HCT116 (cell line): ENCODE results near the gene HOXB3. TPM values are rescaled to one million over a fixed set of nuclear protein-coding genes. Genes with fewer than 3 reads are reported as not detected.

Experiments
- ATAC-seq: fragments of 200-7000 bp; cut with Tn5 transposase; 2 replicates; pipeline ENCODE4 v1.9.1; 2020; ENCODE audit warnings: mild to moderate bottlenecking, moderate library complexity
- BruUV-seq: library from RNA; stranded (reverse); fragments of 400-500 nt; replicated peaks from 2 replicates; lab custom pipeline; 2021; lab: Mats Ljungman, UMichigan
- CTCF ChIA-PET: fragments of 300-600 bp; sonication (Branson Sonifier 250); formaldehyde crosslinking; loops from one replicate; lab custom pipeline; 2021; ENCODE audit warnings: antibody characterized with exemption; lab: Charles Lee
- POLR2A ChIA-PET: fragments of 300-600, 350-600 bp; sonication (Branson Sonifier 250); formaldehyde crosslinking; loops from one replicate; lab custom pipeline; 2021; ENCODE audit warnings: antibody characterized with exemption; lab: Charles Lee
- RAD21 ChIA-PET, 2 experiments: fragments of 300-600 bp; sonication (Branson Sonifier 250); formaldehyde crosslinking; loops; one replicate each; lab custom pipeline; 2023; ENCODE audit warnings: low total read pairs in 2 of 2; ENCODE audit not compliant: uncharacterized antibody in 2 of 2, unreplicated experiment in 2 of 2, low non-redundant PET in 1 of 2; lab: Charles Lee
- DNase-seq: peaks from one replicate; pipeline ENCODE4 v3.0.0-alpha.2; 2010; ENCODE audit warnings: low read depth, low spot score
- H2AFZ ChIP-seq: fragments of 200-600 bp; shearing (Covaris generic), sonication (generic); 2 replicates; pipeline ENCODE4 v1.6.1; 2017; ENCODE audit warnings: low read depth, mixed run types, mixed read lengths, antibody characterized with exemption, low read length; ENCODE audit not compliant: poor library complexity, severe bottlenecking
- H3K27ac ChIP-seq: 2 replicates; pipeline ENCODE4 v1.5.1; 2012; ENCODE audit warnings: low read depth, low read length
- H3K27me3 ChIP-seq: fragments of 200-600 bp; sonication (generic); 2 replicates; pipeline ENCODE4 v1.6.1; 2016; ENCODE audit warnings: mixed run types, low read length, mixed read lengths; ENCODE audit not compliant: insufficient read depth
- H3K36me3 ChIP-seq, 2 experiments: fragments of 200-500 bp in 1 of 2; fragments of 200-600 bp in 1 of 2; sonication (Bioruptor generic) in 1 of 2; sonication (generic) in 1 of 2; 2 replicates each; pipeline versions ENCODE4 v1.5.1 to v1.6.1; 2014 to 2016; ENCODE audit warnings: low read length in 2 of 2, inconsistent platforms in 1 of 2, mixed read lengths in 1 of 2, mixed run types in 1 of 2; ENCODE audit not compliant: insufficient read depth in 2 of 2, control insufficient read depth in 1 of 2
- H3K4me1 ChIP-seq, 2 experiments: fragments of 200-600 bp in 1 of 2; sonication (generic) in 1 of 2; 2 replicates each; pipeline versions ENCODE4 v1.5.1 to v1.6.1; 2012 to 2017; ENCODE audit warnings: low read length in 2 of 2, inconsistent platforms in 1 of 2, mild to moderate bottlenecking in 1 of 2, mixed read lengths in 1 of 2, mixed run types in 1 of 2, moderate library complexity in 1 of 2; ENCODE audit not compliant: insufficient read depth in 2 of 2, control insufficient read depth in 1 of 2
- H3K4me2 ChIP-seq: fragments of 200-600 bp; sonication (generic); 2 replicates; pipeline ENCODE4 v1.6.1; 2017; ENCODE audit warnings: mixed run types, low read length, mixed read lengths
- H3K4me3 ChIP-seq, 2 experiments: fragments of 200-600 bp in 1 of 2; sonication (generic) in 1 of 2; replicated peaks in 1 of 2; 2 replicates each; pipeline ENCODE4 v1.5.1; 2011 to 2016; ENCODE audit warnings: low read length in 2 of 2, control low read depth in 1 of 2, low read depth in 1 of 2, mild to moderate bottlenecking in 1 of 2, mixed read lengths in 1 of 2, mixed run types in 1 of 2
- H3K79me2 ChIP-seq: fragments of 200-600 bp; sonication (generic); 2 replicates; pipeline ENCODE4 v1.6.1; 2017; ENCODE audit warnings: mild to moderate bottlenecking, mixed run types, low read length, moderate library complexity, mixed read lengths; ENCODE audit not compliant: insufficient read depth
- H3K9ac ChIP-seq: fragments of 200-600 bp; sonication (generic); 2 replicates; pipeline ENCODE4 v1.6.1; 2016; ENCODE audit warnings: low read length, mixed read lengths
- H3K9me2 ChIP-seq: fragments of 200-600 bp; sonication (generic), shearing (Covaris generic); 2 replicates; pipeline ENCODE4 v1.6.1; 2017; ENCODE audit warnings: mixed run types, mild to moderate bottlenecking, moderate library complexity; ENCODE audit not compliant: insufficient read depth
- H3K9me3 ChIP-seq, 2 experiments: fragments of 200-500 bp in 1 of 2; fragments of 200-600 bp in 1 of 2; sonication (Bioruptor generic) in 1 of 2; sonication (generic) in 1 of 2; 2 replicates each; pipeline ENCODE4 v1.6.1; 2014 to 2017; ENCODE audit warnings: low read length in 2 of 2, mixed read lengths in 2 of 2, inconsistent platforms in 1 of 2, low read depth in 1 of 2, mild to moderate bottlenecking in 1 of 2, mixed run types in 1 of 2, moderate library complexity in 1 of 2; ENCODE audit not compliant: control insufficient read depth in 1 of 2, insufficient read depth in 1 of 2
- H4K20me1 ChIP-seq: fragments of 200-600 bp; sonication (generic), shearing (Covaris generic); 2 replicates; pipeline ENCODE4 v1.6.1; 2017; ENCODE audit warnings: mixed run types, mild to moderate bottlenecking, moderate library complexity; ENCODE audit not compliant: insufficient read depth
- CEBPB ChIP-seq: IDR thresholded peaks from 2 replicates; pipeline ENCODE4 v1.6.1; 2012; ENCODE audit warnings: low read depth
- EGR1 ChIP-seq: IDR thresholded peaks from 2 replicates; pipeline ENCODE4 v1.6.1; 2012; ENCODE audit warnings: low read depth
- EZH2 ChIP-seq: fragments of 200-600 bp; sonication (generic); IDR thresholded peaks from 2 replicates; pipeline ENCODE4 v1.6.1; 2017; ENCODE audit warnings: antibody characterized with exemption, mixed run types
- FOSL1 ChIP-seq: IDR thresholded peaks from 2 replicates; pipeline ENCODE4 v1.6.1; 2012; ENCODE audit warnings: low read depth
- JUND ChIP-seq: IDR thresholded peaks from 2 replicates; pipeline ENCODE4 v1.6.1; 2012
- MAX ChIP-seq: IDR thresholded peaks from 2 replicates; pipeline ENCODE4 v1.6.1; 2012
- POLR2A ChIP-seq: IDR thresholded peaks from 2 replicates; pipeline ENCODE4 v1.7.0; 2011; ENCODE audit warnings: borderline replicate concordance; ENCODE audit not compliant: insufficient read depth, insufficient read length; ENCODE audit errors: extremely low read depth
- POLR2AphosphoS5 ChIP-seq: IDR thresholded peaks from 2 replicates; pipeline ENCODE4 v1.6.1; 2011; ENCODE audit warnings: mild to moderate bottlenecking, low read depth, low read length, moderate library complexity
- SP1 ChIP-seq: IDR thresholded peaks from 2 replicates; pipeline ENCODE4 v1.6.1; 2012; ENCODE audit warnings: low read depth
- TCF7L2 ChIP-seq: IDR thresholded peaks from 2 replicates; pipeline ENCODE4 v1.7.0; 2011; ENCODE audit warnings: borderline replicate concordance, inconsistent platforms; ENCODE audit not compliant: insufficient read depth, insufficient read length; ENCODE audit errors: extremely low read depth
- ZBTB33 ChIP-seq: IDR thresholded peaks from 2 replicates; pipeline ENCODE4 v1.6.1; 2011; ENCODE audit warnings: mild to moderate bottlenecking, low read length, moderate library complexity; ENCODE audit not compliant: insufficient replicate concordance; ENCODE audit errors: extremely low read depth
- ZNF274 ChIP-seq: fragments of 200-500 bp; sonication (Bioruptor generic); IDR thresholded peaks from 2 replicates; pipeline ENCODE4 v1.6.1; 2014; ENCODE audit warnings: mild to moderate bottlenecking, low read depth, low read length, inconsistent platforms
- intact Hi-C: fragments of 100-400 bp; cut with micrococcal nuclease; formaldehyde crosslinking; loops from 2 replicates; pipeline ENCODE4 v1.10.0; 2022
- total RNA-seq: library from RNA; stranded (reverse); gene quantifications from one replicate; pipeline ENCODE4 v1.2.1, GENCODE V29; 2021; ENCODE audit not compliant: unreplicated experiment
- TF ChIP-seq, protein P1 (sequence below), 3 experiments: fragments of 200-600 bp in 1 of 3; sonication (generic) in 1 of 3; IDR thresholded peaks in 2 of 3; conservative IDR thresholded peaks in 1 of 3; 2 replicates each; pipeline ENCODE4 v1.5.1; 2012 to 2017; ENCODE audit warnings: low read depth in 2 of 3, low read length in 2 of 3, antibody characterized with exemption in 1 of 3, borderline replicate concordance in 1 of 3, control low read depth in 1 of 3, mild to moderate bottlenecking in 1 of 3, mixed read lengths in 1 of 3, mixed run types in 1 of 3, moderate library complexity in 1 of 3; ENCODE audit not compliant: insufficient read depth in 1 of 3
- TF ChIP-seq, protein P2 (sequence below): IDR thresholded peaks from 2 replicates; pipeline ENCODE4 v1.6.1; 2012; ENCODE audit warnings: low read depth

HOXB3 gene
- total RNA-seq, 1 experiment from 2014 or later: 19.8 TPM

DNA sequence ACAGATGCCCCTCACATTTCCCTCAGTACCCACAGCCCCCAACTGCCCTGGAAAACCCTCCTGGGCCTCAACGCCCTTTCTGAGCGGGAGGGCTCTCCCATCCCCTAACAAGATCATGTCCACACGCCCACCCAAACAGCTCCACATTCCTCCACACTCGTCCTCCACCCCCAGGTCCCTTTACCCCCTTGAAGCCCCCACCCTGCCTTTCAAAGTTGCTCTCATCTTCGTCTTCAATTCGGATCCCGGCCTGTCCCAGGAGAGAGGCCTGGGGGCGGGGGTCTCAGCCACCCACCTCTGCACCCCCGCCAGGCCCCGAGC lies 26.2 kb downstream of the HOXB3 start (continued):
- no peak for TF ChIP-seq POLR2AphosphoS5
- TF ChIP-seq ZBTB33: no peak
- no peak for TF ChIP-seq SP1
- TF ChIP-seq, protein P1, sequence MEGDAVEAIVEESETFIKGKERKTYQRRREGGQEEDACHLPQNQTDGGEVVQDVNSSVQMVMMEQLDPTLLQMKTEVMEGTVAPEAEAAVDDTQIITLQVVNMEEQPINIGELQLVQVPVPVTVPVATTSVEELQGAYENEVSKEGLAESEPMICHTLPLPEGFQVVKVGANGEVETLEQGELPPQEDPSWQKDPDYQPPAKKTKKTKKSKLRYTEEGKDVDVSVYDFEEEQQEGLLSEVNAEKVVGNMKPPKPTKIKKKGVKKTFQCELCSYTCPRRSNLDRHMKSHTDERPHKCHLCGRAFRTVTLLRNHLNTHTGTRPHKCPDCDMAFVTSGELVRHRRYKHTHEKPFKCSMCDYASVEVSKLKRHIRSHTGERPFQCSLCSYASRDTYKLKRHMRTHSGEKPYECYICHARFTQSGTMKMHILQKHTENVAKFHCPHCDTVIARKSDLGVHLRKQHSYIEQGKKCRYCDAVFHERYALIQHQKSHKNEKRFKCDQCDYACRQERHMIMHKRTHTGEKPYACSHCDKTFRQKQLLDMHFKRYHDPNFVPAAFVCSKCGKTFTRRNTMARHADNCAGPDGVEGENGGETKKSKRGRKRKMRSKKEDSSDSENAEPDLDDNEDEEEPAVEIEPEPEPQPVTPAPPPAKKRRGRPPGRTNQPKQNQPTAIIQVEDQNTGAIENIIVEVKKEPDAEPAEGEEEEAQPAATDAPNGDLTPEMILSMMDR (IDR thresholded peaks at IDR 0.05 in 2 of 3, conservative IDR thresholded peaks at IDR 0.05 in 1 of 3; ENCODE audit: borderline replicate concordance in 1 of 3, insufficient read depth in 1 of 3, low read depth in 2 of 3, low read length in 2 of 3): no peak
- TF ChIP-seq MAX: no peak
- TF ChIP-seq CEBPB: no peak
- TF ChIP-seq, all 23 proteins: peak for 0

DNA sequence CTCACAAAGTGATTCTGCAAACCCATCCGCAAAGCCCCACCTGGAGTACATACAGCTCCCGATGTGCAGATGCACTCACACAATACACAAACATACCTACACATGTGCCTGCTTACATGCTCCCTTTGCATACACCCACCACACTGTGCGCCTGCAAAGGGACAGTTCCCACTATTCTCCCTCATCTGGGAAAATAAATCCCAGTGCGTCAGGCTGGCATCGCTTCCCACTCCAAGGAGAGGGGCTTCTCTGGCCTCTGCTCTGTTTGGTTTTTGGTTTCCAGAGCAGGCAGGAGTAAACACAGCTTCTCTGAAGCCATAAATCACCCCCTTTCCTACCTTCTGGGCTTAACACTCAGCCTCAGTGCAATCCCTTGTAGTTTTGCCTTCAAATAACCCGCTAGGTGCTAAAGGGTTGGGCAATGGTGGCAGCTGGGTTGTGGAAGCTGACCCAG lies 26.6 kb downstream of the HOXB3 start:
- POLR2A ChIA-PET: no interaction called here
- TF ChIP-seq, protein P1 (IDR thresholded peaks at IDR 0.05 in 2 of 3, conservative IDR thresholded peaks at IDR 0.05 in 1 of 3; ENCODE audit: borderline replicate concordance in 1 of 3, insufficient read depth in 1 of 3, low read depth in 2 of 3, low read length in 2 of 3): no peak
- TF ChIP-seq CEBPB: no peak
- no peak for TF ChIP-seq ZNF274
- no peak for TF ChIP-seq EGR1
- TF ChIP-seq FOSL1: no peak
- TF ChIP-seq JUND: no peak
- TF ChIP-seq EZH2: no peak
- TF ChIP-seq POLR2A: no peak
- TF ChIP-seq TCF7L2: no peak
- TF ChIP-seq, protein P2, sequence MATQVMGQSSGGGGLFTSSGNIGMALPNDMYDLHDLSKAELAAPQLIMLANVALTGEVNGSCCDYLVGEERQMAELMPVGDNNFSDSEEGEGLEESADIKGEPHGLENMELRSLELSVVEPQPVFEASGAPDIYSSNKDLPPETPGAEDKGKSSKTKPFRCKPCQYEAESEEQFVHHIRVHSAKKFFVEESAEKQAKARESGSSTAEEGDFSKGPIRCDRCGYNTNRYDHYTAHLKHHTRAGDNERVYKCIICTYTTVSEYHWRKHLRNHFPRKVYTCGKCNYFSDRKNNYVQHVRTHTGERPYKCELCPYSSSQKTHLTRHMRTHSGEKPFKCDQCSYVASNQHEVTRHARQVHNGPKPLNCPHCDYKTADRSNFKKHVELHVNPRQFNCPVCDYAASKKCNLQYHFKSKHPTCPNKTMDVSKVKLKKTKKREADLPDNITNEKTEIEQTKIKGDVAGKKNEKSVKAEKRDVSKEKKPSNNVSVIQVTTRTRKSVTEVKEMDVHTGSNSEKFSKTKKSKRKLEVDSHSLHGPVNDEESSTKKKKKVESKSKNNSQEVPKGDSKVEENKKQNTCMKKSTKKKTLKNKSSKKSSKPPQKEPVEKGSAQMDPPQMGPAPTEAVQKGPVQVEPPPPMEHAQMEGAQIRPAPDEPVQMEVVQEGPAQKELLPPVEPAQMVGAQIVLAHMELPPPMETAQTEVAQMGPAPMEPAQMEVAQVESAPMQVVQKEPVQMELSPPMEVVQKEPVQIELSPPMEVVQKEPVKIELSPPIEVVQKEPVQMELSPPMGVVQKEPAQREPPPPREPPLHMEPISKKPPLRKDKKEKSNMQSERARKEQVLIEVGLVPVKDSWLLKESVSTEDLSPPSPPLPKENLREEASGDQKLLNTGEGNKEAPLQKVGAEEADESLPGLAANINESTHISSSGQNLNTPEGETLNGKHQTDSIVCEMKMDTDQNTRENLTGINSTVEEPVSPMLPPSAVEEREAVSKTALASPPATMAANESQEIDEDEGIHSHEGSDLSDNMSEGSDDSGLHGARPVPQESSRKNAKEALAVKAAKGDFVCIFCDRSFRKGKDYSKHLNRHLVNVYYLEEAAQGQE: no peak

More for the DNA sequence above, 26.6 kb downstream of the HOXB3 start:
- DNase-seq (no peak), ATAC-seq (no peak)
- no peak overlapping the region for H3K9ac ChIP-seq
- CTCF ChIA-PET: no interaction called here
- no peak overlapping the region for H3K4me3 ChIP-seq
- no peaks in the 10 kb centered on the region for H3K9me3 ChIP-seq
- BruUV-seq: no TSS peak
- H3K4me2 ChIP-seq: no peak overlapping the region
- H3K79me2 ChIP-seq: peaks cover 21% of the 10 kb centered on the region; the same call in 1 of the 2 replicates
- H3K27me3 ChIP-seq: no peaks in the 10 kb centered on the region
- no peak overlapping the region for H3K27ac ChIP-seq
- no peak overlapping the region for H2AFZ ChIP-seq
- intact Hi-C loops: no loop called here
- H3K36me3 ChIP-seq: no peaks in the 10 kb centered on the region
- no peaks in the 10 kb centered on the region for H3K4me1 ChIP-seq
- RAD21 ChIA-PET: no interaction called here
- H3K9me2 ChIP-seq: no peaks in the 10 kb centered on the region
- H4K20me1 ChIP-seq: no peaks in the 10 kb centered on the region
